Adrenal gland (tissue), 5 donors: ENCODE measurements around the gene KIAA2012.

Experiments
- CTCF ChIP-seq, 6 experiments: fragments of 450-650 bp in 4 of 6; fragments of 200-600 bp in 2 of 6; sonication (generic) in 1 of 6; IDR thresholded peaks; 1 replicate in 5 of 6; 2 replicates in 1 of 6; pipeline versions ENCODE4 v1.5.1 to v1.8.0; 2016 to 2021; ENCODE audit warnings: antibody characterized with exemption in 6 of 6, mild to moderate bottlenecking in 2 of 6, moderate library complexity in 1 of 6
- POLR2A ChIP-seq, 2 donors: fragments of 450-650 bp; IDR thresholded peaks; one replicate each; pipeline ENCODE4 v1.6.1; 2017; ENCODE audit warnings: antibody characterized with exemption in 2 of 2, mild to moderate bottlenecking in 2 of 2, moderate library complexity in 1 of 2
- donor health status: DM: no; HTN: no; CAD: no.

GRCh38 chr2:202149155-202149762 lies 76.2 kb downstream of the KIAA2012 start:
- TF ChIP-seq POLR2A (IDR thresholded peaks at IDR 0.05) (no peak), CTCF (IDR thresholded peaks at IDR 0.05) (no peak)
